H1 (cell line): ENCODE measurements around the gene KRTAP5-4. TPM values are rescaled to one million over a fixed set of nuclear protein-coding genes. Genes with fewer than 3 reads are reported as not detected.

ENCODE experiments used
- ATF2 ChIP-seq: IDR thresholded peaks from 2 replicates; pipeline ENCODE4 v1.6.1; 2012; ENCODE audit warnings: low read length, inconsistent platforms
- BACH1 ChIP-seq: IDR thresholded peaks from 2 replicates; pipeline ENCODE4 v1.6.1; 2012; ENCODE audit warnings: low read length, improper control_type of control experiment
- CBX5 ChIP-seq: fragments of 300-800, 300-1000 bp; sonication (generic); IDR thresholded peaks from 2 replicates; pipeline ENCODE4 v1.7.1; 2016; ENCODE audit warnings: antibody characterized with exemption, low read length, low read depth
- CEBPB ChIP-seq: IDR thresholded peaks from 2 replicates; pipeline ENCODE4 v1.6.1; 2012; ENCODE audit warnings: low read depth, low read length
- CTBP2 ChIP-seq: IDR thresholded peaks from 2 replicates; pipeline ENCODE4 v1.7.0; 2011; ENCODE audit warnings: borderline replicate concordance, mild to moderate bottlenecking, moderate library complexity, mixed read lengths, low read length; ENCODE audit not compliant: insufficient read depth, insufficient read length
- EGR1 ChIP-seq: IDR thresholded peaks from 2 replicates; pipeline ENCODE4 v1.6.1; 2011; ENCODE audit warnings: low read depth, low read length, borderline replicate concordance
- EZH2 ChIP-seq: fragments of 200-600 bp; sonication (generic); IDR thresholded peaks from 2 replicates; pipeline ENCODE4 v1.7.1; 2012; ENCODE audit warnings: low read depth, mild to moderate bottlenecking, moderate library complexity, low read length, inconsistent platforms; ENCODE audit not compliant: severe bottlenecking
- GABPA ChIP-seq: IDR thresholded peaks from 2 replicates; pipeline ENCODE4 v1.6.1; 2011; ENCODE audit warnings: mild to moderate bottlenecking, low read length, moderate library complexity, borderline replicate concordance; ENCODE audit not compliant: insufficient read depth
- JUN ChIP-seq: IDR thresholded peaks from 2 replicates; pipeline ENCODE4 v1.6.1; 2011; ENCODE audit warnings: low read depth, mild to moderate bottlenecking, improper control_type of control experiment, low read length
- KDM1A ChIP-seq: fragments of 200-600, 300-600 bp; sonication (generic); IDR thresholded peaks from 2 replicates; pipeline ENCODE4 v1.7.1; 2016; ENCODE audit warnings: mild to moderate bottlenecking, low read length, borderline replicate concordance
- KDM4A ChIP-seq: IDR thresholded peaks from one replicate; pipeline ENCODE4 v1.7.1; 2012; ENCODE audit warnings: low read depth, mild to moderate bottlenecking, moderate library complexity, low read length, inconsistent platforms; ENCODE audit not compliant: severe bottlenecking
- KDM5A ChIP-seq: fragments of 200-600 bp; IDR thresholded peaks from 2 replicates; pipeline ENCODE4 v1.7.1; 2012; ENCODE audit warnings: mild to moderate bottlenecking, low read length, inconsistent platforms, mixed read lengths
- MAFK ChIP-seq: IDR thresholded peaks from 2 replicates; pipeline ENCODE4 v1.6.1; 2012; ENCODE audit warnings: low read depth, mild to moderate bottlenecking, improper control_type of control experiment, low read length
- MAX ChIP-seq: IDR thresholded peaks from 2 replicates; pipeline ENCODE4 v1.6.1; 2012; ENCODE audit warnings: inconsistent platforms
- NRF1 ChIP-seq: IDR thresholded peaks from 2 replicates; pipeline ENCODE4 v1.6.1; 2011; ENCODE audit warnings: mild to moderate bottlenecking, low read depth, low read length, improper control_type of control experiment
- POLR2AphosphoS5 ChIP-seq: IDR thresholded peaks from 2 replicates; pipeline ENCODE4 v1.6.1; 2011; ENCODE audit warnings: low read depth, low read length
- SAP30 ChIP-seq: fragments of 300-600 bp; sonication (generic); IDR thresholded peaks from 2 replicates; pipeline ENCODE4 v1.7.1; 2012; ENCODE audit warnings: low read length, moderate library complexity, mild to moderate bottlenecking, inconsistent platforms; ENCODE audit not compliant: insufficient read depth, insufficient replicate concordance
- SIN3A ChIP-seq, 2 experiments: IDR thresholded peaks in 1 of 2; conservative IDR thresholded peaks in 1 of 2; 2 replicates each; pipeline ENCODE4 v1.6.1; 2011 to 2012; ENCODE audit warnings: low read length in 2 of 2, improper control_type of control experiment in 1 of 2, low read depth in 1 of 2, mild to moderate bottlenecking in 1 of 2
- SUZ12 ChIP-seq: fragments of 200-600 bp; sonication (generic); IDR thresholded peaks from 2 replicates; pipeline ENCODE4 v1.6.1; 2012; ENCODE audit warnings: mild to moderate bottlenecking, inconsistent platforms, low read length, moderate library complexity, mixed read lengths
- TBP ChIP-seq: IDR thresholded peaks from 2 replicates; pipeline ENCODE4 v1.6.1; 2011; ENCODE audit warnings: low read depth, low read length, improper control_type of control experiment
- TCF12 ChIP-seq: IDR thresholded peaks from 2 replicates; pipeline ENCODE4 v1.6.1; 2011; ENCODE audit warnings: low read depth, mild to moderate bottlenecking, low read length
- YY1 ChIP-seq: IDR thresholded peaks from 2 replicates; pipeline ENCODE4 v1.6.1; 2011; ENCODE audit warnings: low read depth, mild to moderate bottlenecking, low read length
- polyA plus RNA-seq, 7 experiments: library from polyadenylated mRNA; depleted of rRNA in 3 of 7; stranded (reverse) in 5 of 7; unstranded in 2 of 7; fragments of >200 nt in 5 of 7; fragments of 200-250 nt in 2 of 7; gene quantifications; 1 replicate in 5 of 7; 2 replicates in 1 of 7; 4 replicates in 1 of 7; pipeline versions ENCODE4 v1.2.1 to v1.2.3, GENCODE V29; 2011 to 2013; ENCODE audit warnings: missing spikeins in 2 of 7, mixed read lengths in 2 of 7
- total RNA-seq: library from RNA; stranded (reverse); fragmentation: NEBNext Ultra II Directional; extraction: Animal tissue kit (Norgen Biotek cat#: 25700); gene quantifications from 2 replicates; pipeline ENCODE4 v1.2.1, GENCODE V29; 2021

The KRTAP5-4 gene
- total and polyA plus RNA-seq, 2 of the 8 experiments (the other 6 are each of a cell fraction or from before 2014, with no cell fraction given): not detected

DNA sequence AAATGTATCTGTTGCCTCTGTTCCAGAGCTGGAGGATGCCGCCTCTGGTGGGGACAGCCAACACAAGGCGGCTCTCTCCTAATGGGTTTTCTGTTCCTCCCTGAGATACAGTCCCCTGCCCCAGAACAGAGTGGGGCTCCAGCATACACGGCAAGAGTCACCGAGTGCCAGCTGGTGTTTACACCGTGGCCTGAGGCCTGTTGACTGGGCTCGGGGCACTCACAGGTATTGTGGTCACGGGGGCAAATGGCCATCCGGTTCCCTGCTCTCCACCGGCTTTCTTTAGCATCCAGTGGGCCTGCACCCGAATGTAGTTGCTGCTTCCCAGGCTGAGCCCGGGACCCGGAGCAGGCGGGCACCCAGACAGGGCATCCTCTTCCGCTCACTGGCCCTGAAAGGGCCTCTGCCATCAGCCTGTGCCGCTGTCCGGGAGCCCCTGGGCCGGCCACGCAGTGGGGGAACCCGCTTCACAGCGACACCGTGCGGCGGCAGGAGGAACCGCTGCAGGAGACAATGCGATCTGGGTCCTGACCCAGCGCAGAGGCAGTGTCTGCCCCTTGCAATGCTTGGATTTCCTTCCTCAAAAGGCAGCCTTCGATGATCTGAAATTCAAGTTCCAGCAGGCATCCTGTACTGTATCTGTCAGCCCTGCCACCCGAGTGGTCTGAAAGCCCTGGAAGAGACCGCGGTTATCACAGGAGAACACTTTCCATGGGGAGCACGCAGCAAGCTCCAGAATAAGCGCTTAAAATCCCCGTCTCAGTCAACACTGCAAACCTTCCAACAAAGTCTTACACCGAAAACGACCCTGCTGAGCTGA, 6.8 kb upstream of the KRTAP5-4 start (continued):
- TF ChIP-seq CTBP2 (no peak), SUZ12 (no peak), YY1 (peak; percentile 34; the same call in 1 of the 2 replicates), TBP (no peak; the same call in 1 of the 2 replicates), ATF2 (no peak), EZH2 (no peak), TCF12 (no peak), MAX (0 out of 2 replicates have a peak, but pooled peaks have one; percentile 38), KDM5A (no peak), MAFK (no peak), KDM1A (no peak), POLR2AphosphoS5 (no peak), GABPA (peak; percentile 74; the same call in 1 of the 2 replicates), KDM4A (no peak), CBX5 (no peak), SIN3A (conservative IDR thresholded peaks at IDR 0.05 in 1 of 2, IDR thresholded peaks at IDR 0.05 in 1 of 2; ENCODE audit: low read depth in 1 of 2, low read length in 2 of 2) (no peak), BACH1 (no peak), SAP30 (no peak), CEBPB (no peak), NRF1 (no peak), EGR1 (no peak), JUN (no peak)
